Activated CD4-positive, alpha-beta T cell treated with anti-CD3 and anti-CD28 coated beads for 36 hours (primary cell): ENCODE measurements around the gene SRL. TPM values are rescaled to one million over a fixed set of nuclear protein-coding genes. Genes with fewer than 3 reads are reported as not detected.

ENCODE experiments used
- ATAC-seq: fragments of 200-7000 bp; cut with Tn5 transposase; one replicate; pipeline ENCODE4 v1.10.0; 2021; ENCODE audit warnings: mild to moderate bottlenecking, moderate library complexity
- CTCF ChIA-PET: fragments of 350-600 bp; sonication (Branson Sonifier 250); formaldehyde crosslinking; loops from one replicate; lab custom pipeline; 2021; ENCODE audit warnings: antibody characterized with exemption; lab: Charles Lee
- POLR2A ChIA-PET: fragments of 350-600 bp; sonication (Branson Sonifier 250); formaldehyde crosslinking; loops from one replicate; lab custom pipeline; 2021; ENCODE audit warnings: antibody characterized with exemption, inconsistent platforms; lab: Charles Lee
- DNase-seq: peaks from one replicate; pipeline ENCODE4 v3.0.0-alpha.2; 2020
- H3K27ac Mint-ChIP-seq: one replicate; pipeline ENCODE4 v1.8.0; 2021; ENCODE audit warnings: mixed read lengths
- H3K27me3 Mint-ChIP-seq: one replicate; pipeline ENCODE4 v1.8.0; 2021; ENCODE audit warnings: mixed read lengths
- H3K36me3 Mint-ChIP-seq: one replicate; pipeline ENCODE4 v1.8.0; 2021; ENCODE audit warnings: low read depth, mixed read lengths
- H3K4me1 Mint-ChIP-seq: one replicate; pipeline ENCODE4 v1.8.0; 2021; ENCODE audit warnings: mixed read lengths
- H3K4me3 Mint-ChIP-seq: one replicate; pipeline ENCODE4 v1.8.0; 2021; ENCODE audit warnings: mild to moderate bottlenecking, moderate library complexity, mixed read lengths
- H3K9me3 Mint-ChIP-seq: one replicate; pipeline ENCODE4 v1.8.0; 2021; ENCODE audit warnings: low read depth, mixed read lengths
- intact Hi-C, 2 experiments: fragments of 100-400 bp; cut with DNase I in 1 of 2; cut with micrococcal nuclease in 1 of 2; formaldehyde crosslinking; loops; one replicate each; pipeline versions ENCODE4 v1.14.2 to v1.15.1; 2022 to 2024; cut with DNase I, micrococcal nuclease
- total RNA-seq, 2 experiments: library from RNA; stranded (reverse); gene quantifications; one replicate each; pipeline ENCODE4 v1.2.3, GENCODE V29; 2021

The SRL gene
- total RNA-seq, 2 experiments from 2014 or later = not detected

DNA sequence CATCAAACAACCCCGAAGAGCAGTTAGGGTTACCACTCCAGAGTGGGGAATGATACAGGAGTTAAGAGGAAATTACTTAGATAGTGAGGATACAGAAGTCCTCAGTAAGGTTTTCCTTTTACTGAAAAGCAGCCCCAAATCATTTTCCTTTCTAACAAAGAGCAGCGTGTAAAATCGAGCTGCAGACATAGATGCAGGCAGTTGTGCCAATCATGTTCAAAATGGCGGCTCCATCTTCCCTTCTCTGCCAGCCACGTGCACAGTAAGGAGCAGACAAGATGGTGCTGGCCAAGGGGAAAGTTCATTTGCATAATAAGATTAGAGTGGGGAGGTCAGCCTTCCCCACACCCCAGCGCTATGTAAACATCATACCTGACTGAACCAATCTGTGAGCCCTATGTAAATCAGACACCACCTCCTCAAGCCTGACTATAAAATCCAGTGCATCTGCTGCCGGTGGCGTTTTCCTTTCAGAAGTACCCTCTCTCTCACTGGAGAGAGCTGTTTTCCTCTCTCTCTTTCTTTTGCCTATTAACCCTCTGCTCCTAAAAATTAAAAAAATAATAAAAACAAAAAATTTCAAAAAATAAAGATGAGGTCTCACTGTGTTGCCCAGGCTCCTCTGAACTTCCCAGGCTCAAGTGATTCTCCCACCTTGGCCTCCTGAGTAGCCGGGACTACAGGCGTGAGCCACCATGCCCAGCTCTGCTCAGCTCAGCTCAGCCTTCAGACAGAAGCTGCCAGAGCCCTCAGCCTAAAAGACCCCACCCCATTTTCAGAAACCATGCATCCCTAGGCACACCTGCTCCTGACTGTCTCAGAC is 2.6 kb upstream of the SRL start:
- Mint-ChIP-seq H3K4me1 (no peaks in the 10 kb centered on the region), H3K36me3 (no peaks in the 10 kb centered on the region), H3K27ac (no peak overlapping the region), H3K27me3 (no peaks in the 10 kb centered on the region), H3K4me3 (no peak overlapping the region), H3K9me3 (no peaks in the 10 kb centered on the region)
- intact Hi-C loops = no loop called here
- ChIA-PET CTCF (interaction anchor here (0.9 to 2.4 kb wide), 2 partner anchors 9 to 10 kb away, joined by 3 to 8 read pairs; no protein-coding TSS in a partner anchor), POLR2A (no interaction called here)
- DNase-seq (no peak), ATAC-seq (no peak)

DNA sequence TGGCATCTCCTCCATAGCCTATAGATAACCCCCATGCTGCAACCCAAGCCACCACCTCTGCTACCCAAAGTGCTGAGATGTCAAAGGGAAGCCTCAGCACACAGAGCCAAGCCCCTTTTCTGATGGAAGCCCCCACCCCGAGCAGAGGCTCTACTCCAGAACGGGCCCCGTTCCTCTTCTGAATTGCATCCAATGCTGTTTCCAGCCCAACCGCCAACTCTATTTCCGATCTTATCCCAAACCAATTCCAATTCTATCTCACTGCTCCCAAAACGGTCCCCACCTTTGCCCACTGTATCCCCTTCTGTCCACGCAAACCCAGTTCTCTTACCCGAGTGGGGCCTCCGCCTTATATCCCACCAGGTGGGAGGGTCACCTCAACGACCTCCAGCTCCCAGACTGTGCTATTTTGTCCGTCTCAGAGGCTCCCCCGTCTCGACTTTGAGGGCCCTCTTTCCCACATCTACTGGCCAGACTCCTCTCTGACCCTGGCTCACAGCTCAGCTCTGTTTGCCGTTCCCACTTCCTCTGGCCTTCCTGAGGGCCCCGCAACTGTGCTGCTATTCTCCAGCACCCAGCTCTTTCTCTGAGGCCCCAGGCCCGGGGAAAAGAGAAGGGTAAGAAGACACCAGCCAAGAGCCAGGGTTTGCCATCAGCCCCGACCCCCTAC is 487 bp downstream of the SRL start:
- H3K27me3 Mint-ChIP-seq = no peaks in the 10 kb centered on the region
- intact Hi-C loops = no loop called here
- no peaks in the 10 kb centered on the region for H3K4me1 Mint-ChIP-seq
- no peak overlapping the region for H3K27ac Mint-ChIP-seq
- H3K4me3 Mint-ChIP-seq = no peak overlapping the region
- ChIA-PET POLR2A (no interaction called here), CTCF (no interaction called here)
- H3K9me3 Mint-ChIP-seq = no peaks in the 10 kb centered on the region
- H3K36me3 Mint-ChIP-seq = no peaks in the 10 kb centered on the region
- no peak for DNase-seq
- ATAC-seq = no peak

DNA sequence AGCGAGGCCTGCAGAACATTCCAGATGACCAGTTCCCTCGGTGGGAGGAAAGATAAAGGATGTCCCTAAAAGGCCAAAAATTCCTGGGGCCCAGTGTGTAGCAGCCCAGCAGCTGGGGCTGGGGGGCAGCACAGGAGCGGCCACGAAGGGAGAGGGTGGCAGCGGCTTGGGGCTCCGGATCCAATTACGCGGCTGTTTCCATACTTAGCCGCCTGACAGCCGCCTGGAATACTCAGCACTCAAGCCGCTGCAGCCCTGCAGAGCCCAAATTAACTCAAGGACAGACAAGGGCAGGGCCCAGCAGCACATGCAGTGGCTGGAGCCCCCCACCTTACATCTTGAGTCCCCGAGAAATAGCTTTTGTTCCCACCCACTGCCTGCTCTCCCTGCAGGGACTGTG is 1.3 kb downstream of the SRL start:
- DNase-seq (no peak), ATAC-seq (no peak)
- POLR2A ChIA-PET = no interaction called here
- Mint-ChIP-seq H3K27me3 (no peaks in the 10 kb centered on the region), H3K4me1 (no peaks in the 10 kb centered on the region), H3K9me3 (no peaks in the 10 kb centered on the region), H3K4me3 (no peak overlapping the region), H3K36me3 (no peaks in the 10 kb centered on the region), H3K27ac (no peak overlapping the region)
- intact Hi-C loops = no loop called here
- CTCF ChIA-PET = no interaction called here

DNA sequence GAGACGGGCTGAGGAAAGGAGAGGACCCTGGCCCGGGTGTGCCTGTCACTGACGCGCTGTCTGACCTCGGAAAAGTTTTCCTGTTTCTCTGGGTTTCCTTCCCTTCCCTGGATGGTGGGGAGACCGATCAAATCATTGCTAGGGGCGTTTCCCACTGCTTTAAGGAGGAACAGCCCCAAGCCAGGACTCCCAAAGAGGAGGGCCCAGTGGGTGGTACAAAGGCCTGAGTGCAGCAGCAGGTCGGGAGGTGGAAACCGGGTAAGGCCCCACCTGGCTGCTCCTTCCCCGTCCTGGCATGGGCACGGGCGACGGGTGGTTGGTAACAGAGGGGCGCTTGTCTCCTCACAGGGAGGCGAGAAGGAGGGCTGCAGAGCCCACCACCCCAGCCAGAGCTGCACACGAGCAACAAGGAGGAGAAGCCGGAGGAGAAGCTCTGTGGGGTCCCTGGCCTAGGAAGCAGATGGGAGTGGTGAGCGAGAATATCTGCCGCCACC is 2.2 kb downstream of the SRL start:
- Mint-ChIP-seq H3K9me3 (no peaks in the 10 kb centered on the region), H3K4me3 (no peak overlapping the region), H3K4me1 (no peaks in the 10 kb centered on the region), H3K27me3 (peaks cover 2% of the 10 kb centered on the region), H3K27ac (no peak overlapping the region), H3K36me3 (no peaks in the 10 kb centered on the region)
- ChIA-PET POLR2A (no interaction called here), CTCF (no interaction called here)
- intact Hi-C loops = no loop called here
- ATAC-seq (no peak), DNase-seq (no peak)

DNA sequence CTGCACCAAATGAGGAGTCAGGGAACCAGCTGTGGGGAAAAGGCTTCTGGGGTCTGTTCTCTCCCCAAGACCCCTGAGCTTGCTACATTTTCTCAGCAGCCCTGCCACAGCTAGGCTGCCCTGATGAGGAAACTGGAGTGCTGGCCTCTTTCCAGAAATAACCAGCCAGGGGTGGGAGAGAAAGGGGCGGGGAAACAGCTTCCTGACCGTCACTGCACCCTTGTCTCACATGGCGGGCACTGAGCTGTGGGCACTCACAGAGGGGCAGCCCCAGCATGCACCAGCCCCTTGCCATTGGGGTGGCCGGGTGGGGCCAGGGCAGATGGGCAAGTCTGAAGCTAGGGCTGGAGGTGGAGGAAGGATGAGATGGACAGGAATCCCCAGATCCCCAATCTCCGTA is 2.9 kb downstream of the SRL start:
- ATAC-seq = no peak
- Mint-ChIP-seq H3K4me3 (no peak overlapping the region), H3K27ac (no peak overlapping the region), H3K36me3 (no peaks in the 10 kb centered on the region), H3K4me1 (no peaks in the 10 kb centered on the region), H3K27me3 (peaks cover 2% of the 10 kb centered on the region), H3K9me3 (no peaks in the 10 kb centered on the region)
- ChIA-PET CTCF (interaction anchor here (0.5 to 2.0 kb wide), 2 partner anchors 14 to 18 kb away, joined by 4 to 5 read pairs; no protein-coding TSS in a partner anchor), POLR2A (no interaction called here)
- intact Hi-C loops = no loop called here
- no peak for DNase-seq

DNA sequence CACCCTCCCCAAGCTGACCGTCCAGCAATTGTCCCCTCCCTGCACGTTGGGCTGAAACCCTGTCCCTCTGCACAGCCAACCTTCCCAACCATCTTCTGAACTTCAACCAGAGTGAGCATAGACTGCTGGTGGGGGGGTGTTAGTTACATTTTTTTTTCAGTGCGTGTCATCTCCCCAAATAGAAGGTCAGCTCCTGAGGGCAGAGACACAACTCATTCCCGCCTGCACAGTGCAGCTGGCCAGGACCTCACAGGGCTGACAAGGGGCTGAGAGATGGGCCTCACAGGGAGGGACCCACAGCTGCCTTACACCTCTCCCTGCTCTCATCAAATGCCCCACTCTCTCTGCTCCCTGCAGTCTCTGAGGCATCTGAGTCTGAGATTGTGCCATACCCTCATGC is 8.4 kb downstream of the SRL start:
- CTCF ChIA-PET = no interaction called here
- no peaks in the 10 kb centered on the region for H3K4me1 Mint-ChIP-seq

DNA sequence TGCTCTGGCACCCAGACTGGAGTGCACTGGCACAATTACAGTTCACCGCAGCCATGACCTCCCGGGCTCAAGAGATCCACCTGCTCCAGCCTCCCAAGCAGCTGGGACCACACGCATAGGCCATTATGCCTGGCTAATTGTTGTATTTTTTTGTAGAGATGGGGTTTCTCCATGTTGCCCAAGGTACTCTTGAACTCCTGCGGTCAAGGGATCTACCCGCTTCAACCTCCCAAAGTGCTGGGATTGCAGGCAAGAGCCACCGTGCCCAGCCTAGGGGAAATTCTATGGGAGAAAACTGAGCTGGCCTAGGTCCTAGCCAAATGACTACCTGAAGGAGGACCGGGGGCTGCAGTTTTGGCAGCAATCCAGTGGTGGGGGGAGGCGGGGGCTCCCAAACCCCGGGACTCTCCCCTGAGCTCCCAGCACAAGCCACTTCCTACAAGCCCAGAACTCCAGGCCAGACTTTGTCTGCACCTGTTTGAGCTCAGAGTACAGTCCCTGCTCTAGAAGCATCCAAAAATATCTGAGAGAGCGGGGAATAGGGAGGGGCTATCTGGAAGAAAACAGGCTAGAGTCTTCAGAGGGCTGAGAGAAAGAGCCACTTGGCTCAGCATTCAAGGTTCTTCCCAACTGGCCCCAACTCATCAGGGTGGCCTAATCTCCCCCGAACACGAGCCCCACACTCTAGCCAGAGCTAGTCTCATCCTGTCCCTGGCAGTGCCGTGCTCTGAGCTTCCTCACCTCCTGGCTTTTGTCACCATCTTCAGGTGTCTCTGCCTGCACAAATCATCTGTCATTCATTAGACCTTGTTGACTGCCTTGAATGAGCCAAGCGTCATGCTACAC is 9.1 kb downstream of the SRL start:
- CTCF ChIA-PET = interaction anchor here (0.6 kb wide), 1 partner anchor 700 kb away, joined by 3 read pairs; no protein-coding TSS in a partner anchor

More for the DNA sequence above, 8.4 kb downstream of the SRL start:
- Mint-ChIP-seq H3K27ac (no peak overlapping the region), H3K9me3 (no peaks in the 10 kb centered on the region), H3K36me3 (no peaks in the 10 kb centered on the region), H3K4me3 (no peak overlapping the region), H3K27me3 (peaks cover 2% of the 10 kb centered on the region)
- intact Hi-C loops = no loop called here
- POLR2A ChIA-PET = no interaction called here
- ATAC-seq (no peak), DNase-seq (no peak)

DNA sequence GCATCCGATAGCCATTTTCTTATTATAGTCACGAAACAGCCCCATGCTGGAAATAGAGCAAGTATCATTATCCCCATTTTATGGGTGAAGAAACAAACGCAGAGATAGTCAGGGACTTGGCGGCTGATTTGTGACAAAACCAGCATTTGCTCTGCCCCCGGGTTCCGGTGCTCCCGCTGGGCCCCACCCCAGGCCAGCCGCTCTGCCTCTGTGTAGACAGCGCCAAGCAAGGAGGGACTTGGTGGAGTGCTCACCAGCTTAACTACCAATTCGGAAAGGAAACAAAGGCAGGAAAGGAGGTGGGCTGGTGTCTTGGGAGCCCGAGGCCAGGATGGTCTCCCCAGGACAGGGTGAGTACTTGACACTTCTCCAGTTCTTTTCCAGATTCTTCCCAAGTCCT is 10.0 kb downstream of the SRL start:
- Mint-ChIP-seq H3K27me3 (peaks cover 2% of the 10 kb centered on the region), H3K9me3 (no peaks in the 10 kb centered on the region), H3K36me3 (no peaks in the 10 kb centered on the region), H3K4me1 (no peaks in the 10 kb centered on the region), H3K4me3 (no peak overlapping the region), H3K27ac (no peak overlapping the region)
- DNase-seq (no peak), ATAC-seq (no peak)
- POLR2A ChIA-PET = no interaction called here
- intact Hi-C loops = no loop called here
- CTCF ChIA-PET = no interaction called here

More for the DNA sequence above, 9.1 kb downstream of the SRL start:
- DNase-seq (no peak), ATAC-seq (no peak)
- Mint-ChIP-seq H3K27ac (no peak overlapping the region), H3K4me1 (no peaks in the 10 kb centered on the region), H3K4me3 (no peak overlapping the region), H3K27me3 (peaks cover 2% of the 10 kb centered on the region), H3K9me3 (no peaks in the 10 kb centered on the region), H3K36me3 (no peaks in the 10 kb centered on the region)
- intact Hi-C loops = no loop called here
- POLR2A ChIA-PET = no interaction called here

DNA sequence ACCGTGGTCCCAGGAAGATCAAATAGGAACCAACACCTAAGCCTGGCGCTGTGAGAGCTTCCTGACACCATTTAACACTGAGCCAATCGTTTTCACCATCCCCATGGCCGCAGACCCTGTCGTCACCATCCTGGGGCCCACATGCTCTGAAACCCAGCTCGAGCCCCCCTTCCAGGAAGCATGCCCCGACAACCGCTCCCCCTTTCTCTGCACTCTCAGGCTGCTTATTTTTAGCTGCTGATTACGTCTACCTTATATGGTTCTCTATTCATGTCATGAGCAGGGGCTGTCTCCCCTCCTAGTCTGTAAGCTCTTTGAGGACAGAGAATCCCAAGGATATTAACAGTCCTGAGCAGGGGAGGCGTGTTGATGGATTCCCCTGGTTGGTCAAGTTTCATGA is 10.5 kb downstream of the SRL start:
- intact Hi-C loops = no loop called here
- no peak overlapping the region for H3K27ac Mint-ChIP-seq
- H3K4me3 Mint-ChIP-seq = no peak overlapping the region
- ChIA-PET CTCF (no interaction called here), POLR2A (no interaction called here)
- DNase-seq = no peak
- H3K4me1 Mint-ChIP-seq = no peaks in the 10 kb centered on the region
- H3K9me3 Mint-ChIP-seq = no peaks in the 10 kb centered on the region
- ATAC-seq = no peak
- no peaks in the 10 kb centered on the region for H3K36me3 Mint-ChIP-seq
- H3K27me3 Mint-ChIP-seq = peaks cover 2% of the 10 kb centered on the region

DNA sequence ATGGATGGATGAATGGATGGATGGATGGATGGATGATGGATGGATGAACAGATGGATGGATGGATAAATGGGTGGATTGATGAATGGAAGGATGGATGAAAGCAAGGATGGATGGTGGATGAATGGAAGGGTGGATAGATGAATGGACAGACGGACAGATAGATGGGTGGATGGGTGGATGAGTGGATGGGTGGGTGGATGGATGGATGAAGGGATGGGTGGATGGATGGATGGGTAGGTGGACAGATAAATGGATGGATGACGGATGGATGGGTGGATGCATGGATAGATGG is 14.9 kb downstream of the SRL start:
- intact Hi-C loops = no loop called here
- POLR2A ChIA-PET = no interaction called here
- no peaks in the 10 kb centered on the region for H3K9me3 Mint-ChIP-seq
- H3K36me3 Mint-ChIP-seq = no peaks in the 10 kb centered on the region
- no peak overlapping the region for H3K4me3 Mint-ChIP-seq
- no peaks in the 10 kb centered on the region for H3K27me3 Mint-ChIP-seq
- DNase-seq (no peak), ATAC-seq (no peak)
- no peak overlapping the region for H3K27ac Mint-ChIP-seq
- H3K4me1 Mint-ChIP-seq = no peaks in the 10 kb centered on the region
- CTCF ChIA-PET = interaction anchor here (1.0 kb wide), 1 partner anchor 10 kb away, joined by 3 read pairs; no protein-coding TSS in a partner anchor

DNA sequence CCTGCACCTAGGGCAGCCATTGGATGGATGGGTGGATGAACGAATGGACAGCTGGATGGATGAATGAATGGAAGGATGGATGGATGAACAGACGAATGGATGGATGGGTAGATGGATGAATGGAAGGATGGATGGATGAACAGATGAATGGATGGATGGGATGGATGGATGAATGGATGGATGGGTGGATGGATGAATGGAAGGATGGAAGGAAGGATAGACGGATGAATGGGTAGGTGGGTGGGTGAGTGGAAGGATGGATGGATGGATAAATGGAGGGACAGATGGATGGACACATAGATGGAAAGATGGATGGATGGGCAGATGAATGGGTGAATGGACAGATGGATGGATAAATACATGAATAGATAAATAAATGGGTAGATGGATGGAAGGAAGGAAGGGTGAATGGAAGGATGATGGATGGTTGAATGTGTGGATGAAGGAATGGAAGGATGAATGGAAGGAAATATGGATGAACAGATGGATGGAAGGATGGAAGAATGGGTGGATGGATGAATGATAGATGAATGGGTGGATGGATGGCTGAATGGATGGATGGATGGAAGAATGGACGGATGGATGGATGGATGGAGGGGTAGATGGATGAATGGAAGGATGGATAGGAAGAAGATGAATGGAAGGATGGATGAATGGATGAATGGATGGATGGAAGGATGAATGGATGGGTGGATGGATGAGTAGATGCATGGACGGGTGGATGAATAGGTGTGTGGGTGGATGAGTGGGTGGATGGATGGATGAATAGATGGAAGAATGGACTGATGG is 15.4 kb downstream of the SRL start:
- Mint-ChIP-seq H3K36me3 (no peaks in the 10 kb centered on the region), H3K9me3 (no peaks in the 10 kb centered on the region), H3K27ac (no peak overlapping the region), H3K4me3 (no peak overlapping the region), H3K27me3 (no peaks in the 10 kb centered on the region), H3K4me1 (no peaks in the 10 kb centered on the region)
- intact Hi-C loops = no loop called here
- ChIA-PET CTCF (no interaction called here), POLR2A (no interaction called here)
- DNase-seq = no peak
- ATAC-seq = no peak
